DMS79 treated with DMSO at 0.1 percent for 48 hours (cell line): ENCODE measurements around the gene HS2ST1.
"Not testable (repeated sequence)": the region's sequence is repeated elsewhere in the genome, so short reads cannot be mapped to it uniquely, and the experiment has no call there.

Experiments
- DNase-seq: peaks from one replicate; lab custom pipeline; 2025; lab: John Stamatoyannopoulos, UW

HS2ST1 gene

DNA sequence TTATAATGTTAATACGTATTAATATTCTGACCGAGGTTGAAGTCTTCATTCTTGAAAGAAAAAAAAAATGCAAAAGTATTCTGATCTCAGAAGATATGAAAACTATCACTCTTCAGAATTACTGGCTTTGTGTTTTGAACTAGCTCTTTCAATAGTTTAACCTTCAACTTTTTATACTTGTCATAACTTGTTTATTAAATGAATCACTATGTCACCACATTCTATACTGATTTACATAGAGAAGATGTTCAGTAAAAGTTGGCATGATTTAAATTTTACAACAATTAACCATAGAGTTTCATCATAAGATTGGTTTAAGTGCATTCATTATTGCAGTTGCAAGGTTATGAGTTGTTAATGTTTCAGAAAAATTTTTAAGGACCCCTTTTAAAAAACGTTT, 57.3 kb downstream of the HS2ST1 start:
- no peak for DNase-seq

DNA sequence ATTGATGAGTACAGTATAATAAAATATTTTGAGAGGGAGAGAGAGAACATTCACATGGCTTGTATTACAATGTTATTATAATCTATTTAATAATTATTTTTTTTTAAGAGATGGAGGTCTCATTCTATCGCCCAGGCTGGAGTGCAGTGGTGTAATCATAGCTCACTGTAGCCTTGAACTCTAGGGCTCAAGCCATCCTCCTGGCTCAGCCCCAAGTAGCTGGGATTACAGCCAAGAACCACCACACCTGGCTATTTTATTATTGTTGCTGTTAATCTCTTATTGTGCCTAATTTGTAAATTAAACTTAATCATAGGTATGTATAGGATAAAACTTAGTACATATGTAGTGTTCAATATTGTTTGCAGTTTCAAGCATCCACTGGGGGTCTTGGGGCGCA, 57.8 kb downstream of the HS2ST1 start:
- DNase-seq = peak; percentile 72

- no peak for DNase-seq
These were observed 61.6 kb downstream of the HS2ST1 start for GRCh38 chr1:86975993-86976550.

GRCh38 chr1:86976664-86977063, 62.2 kb downstream of the HS2ST1 start:
- DNase-seq = no peak

DNA sequence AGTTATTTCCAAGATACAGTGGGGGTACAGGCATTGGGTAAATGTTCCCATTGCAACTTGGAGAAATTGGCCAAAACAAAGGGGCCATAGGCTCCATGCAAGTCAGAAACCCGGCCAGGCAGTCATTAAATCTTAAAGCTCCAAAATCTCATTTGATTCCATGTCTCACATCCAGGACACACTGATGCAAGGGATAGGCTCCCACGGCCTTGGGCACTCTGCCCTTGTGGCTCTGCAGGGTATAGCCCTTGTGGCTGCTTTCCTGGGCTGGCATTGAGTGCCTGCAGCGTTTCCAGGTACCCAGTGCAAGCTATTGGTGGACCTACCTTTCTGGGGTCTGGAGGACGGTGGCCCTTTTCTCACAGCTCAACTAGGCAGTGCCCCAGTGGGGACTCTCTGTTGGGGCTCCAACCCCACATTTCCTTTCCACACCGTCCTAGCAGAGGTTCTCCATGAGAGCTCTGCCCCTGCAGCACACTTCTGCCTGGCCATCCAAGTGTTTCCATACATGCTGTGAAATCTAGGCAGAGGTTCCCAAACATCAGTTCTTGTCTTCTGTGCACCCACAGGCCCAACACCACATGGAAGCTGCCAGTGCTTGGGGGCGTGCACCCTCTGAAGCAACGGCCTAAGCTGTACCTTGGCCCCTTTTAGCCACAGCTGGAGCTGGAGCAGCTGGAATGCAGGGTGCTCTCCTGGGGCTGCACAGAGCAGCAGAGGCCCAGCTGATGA, 67.2 kb downstream of the HS2ST1 start:
- DNase-seq = no peak

- DNase-seq = not testable (repeated sequence)
These were observed 69.2 kb downstream of the HS2ST1 start for GRCh38 chr1:86983677-86984076.

DNA sequence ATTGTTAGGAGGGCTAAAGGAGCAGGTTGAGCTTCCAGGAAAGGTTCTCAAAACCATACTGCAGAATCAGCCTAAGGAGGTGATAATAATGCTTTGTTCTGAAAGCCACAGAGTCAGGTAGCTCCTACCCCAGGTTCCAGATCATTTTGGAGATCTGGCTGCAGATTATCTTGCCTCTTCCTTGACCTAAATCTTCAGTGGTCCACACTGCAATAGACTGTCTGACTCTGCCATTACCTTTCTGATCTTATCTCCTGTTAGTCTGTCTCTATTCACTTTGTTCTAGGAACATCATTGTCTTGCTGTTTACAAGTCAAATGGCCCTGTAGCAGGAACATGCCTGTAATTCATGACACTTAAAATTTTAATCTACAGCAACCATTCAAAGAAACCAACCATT, 73.0 kb downstream of the HS2ST1 start:
- no peak for DNase-seq

GRCh38 chr1:86988835-86989234, 74.4 kb downstream of the HS2ST1 start:
- no peak for DNase-seq

GRCh38 chr1:86989690-86990089, 75.3 kb downstream of the HS2ST1 start:
- DNase-seq = not testable (repeated sequence)

DNA sequence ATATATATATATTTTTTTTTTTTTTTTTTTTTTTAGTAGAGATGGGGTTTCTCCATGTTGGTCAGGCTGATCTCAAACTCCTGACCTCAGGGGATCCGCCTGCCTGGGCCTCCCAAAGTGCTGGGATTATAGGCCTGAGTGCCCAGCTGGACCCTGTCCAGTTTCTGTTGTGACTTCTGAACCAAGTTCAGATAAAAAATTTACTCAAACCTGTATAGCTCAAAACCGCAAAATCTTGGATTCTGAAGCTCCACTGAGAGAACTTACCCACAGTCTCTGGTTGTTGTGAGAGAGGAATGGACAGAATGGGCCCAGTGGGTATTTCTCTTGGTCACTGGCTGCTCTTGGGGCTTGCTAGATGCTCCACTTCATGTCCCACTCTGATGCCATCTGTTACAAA, 76.4 kb downstream of the HS2ST1 start:
- DNase-seq = no peak

DNA sequence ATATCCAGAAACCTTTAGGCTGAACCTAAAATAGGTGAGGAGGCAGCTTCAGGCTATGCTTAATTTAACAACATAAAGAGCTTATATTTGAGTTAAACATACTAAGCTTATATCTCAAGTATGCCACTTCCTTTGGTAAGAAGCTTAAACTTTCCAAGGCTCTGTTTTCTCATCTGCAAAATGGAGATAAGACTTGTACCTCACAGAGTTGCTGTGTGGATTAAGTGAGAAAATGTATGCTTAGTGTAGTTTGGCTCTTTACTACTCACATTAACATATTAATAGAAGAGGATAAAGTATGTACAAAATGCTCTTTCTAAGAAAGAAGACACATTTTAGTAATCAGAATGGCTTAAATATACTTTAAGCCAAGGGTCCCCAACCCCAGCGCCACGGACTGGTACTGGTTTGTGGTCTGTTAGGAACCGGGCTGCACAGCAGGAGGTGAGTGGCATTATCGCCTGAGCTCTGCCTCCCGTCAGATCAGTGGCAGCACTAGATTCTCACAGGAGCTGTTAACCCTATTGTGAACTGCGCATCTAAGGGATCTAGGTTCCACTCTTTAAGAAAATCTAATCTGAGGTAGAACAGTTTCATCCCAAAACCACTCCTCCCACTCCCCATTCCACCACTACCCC, 77.2 kb downstream of the HS2ST1 start:
- no peak for DNase-seq

- DNase-seq = no peak
These were observed 78.4 kb downstream of the HS2ST1 start for GRCh38 chr1:86992861-86993260.

DNA sequence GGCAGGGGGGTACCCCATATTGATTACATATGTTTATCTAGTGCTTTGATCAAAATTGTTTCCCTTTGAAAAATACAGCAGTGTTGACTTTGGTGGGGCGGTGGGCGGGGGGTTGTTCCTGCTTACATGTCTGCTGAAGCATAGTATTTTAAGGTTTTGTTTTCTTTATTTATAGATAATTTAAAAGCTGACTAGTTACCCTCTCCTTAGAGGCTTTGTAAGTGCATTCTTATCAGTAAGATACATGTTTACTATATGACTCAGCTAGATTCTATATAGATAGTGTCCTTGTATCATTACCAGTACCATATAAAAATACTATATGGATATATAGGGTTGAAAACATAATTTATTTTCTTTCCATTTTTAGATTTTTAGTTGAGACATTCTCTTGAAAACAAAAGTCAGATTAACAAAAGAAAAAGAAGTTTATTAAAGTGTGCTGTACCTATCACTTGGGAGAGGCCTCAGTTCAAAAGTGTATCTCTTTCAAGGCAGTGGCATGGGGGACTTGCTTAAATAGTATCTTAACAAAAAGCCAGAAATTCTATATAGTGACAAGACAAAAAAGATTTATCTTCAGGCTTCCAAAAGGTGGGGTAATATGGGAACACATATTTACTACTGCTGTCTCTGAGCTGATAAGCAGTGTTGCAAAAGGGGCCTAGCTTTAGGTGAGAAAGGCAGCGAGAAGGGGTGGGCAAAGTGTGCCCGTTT, 79.0 kb downstream of the HS2ST1 start:
- no peak for DNase-seq

DNA sequence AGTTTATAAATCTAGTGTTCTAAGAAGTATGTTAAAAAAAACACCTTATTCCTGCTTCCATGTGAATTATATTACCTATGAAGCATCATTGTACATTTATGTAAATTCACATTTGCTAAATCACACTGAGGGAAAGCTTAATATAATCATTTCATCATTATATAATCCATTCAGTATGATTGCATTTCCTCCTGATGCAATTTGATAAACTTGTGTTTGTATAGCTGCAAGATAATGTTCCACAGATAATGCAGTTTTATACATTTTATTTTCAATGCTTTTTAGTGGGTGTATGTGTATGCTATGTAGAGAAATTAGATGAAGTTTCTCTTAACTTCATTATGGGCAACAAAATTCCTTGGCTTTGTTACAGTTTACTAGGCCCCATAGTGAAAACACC, 79.6 kb downstream of the HS2ST1 start:
- no peak for DNase-seq

DNA sequence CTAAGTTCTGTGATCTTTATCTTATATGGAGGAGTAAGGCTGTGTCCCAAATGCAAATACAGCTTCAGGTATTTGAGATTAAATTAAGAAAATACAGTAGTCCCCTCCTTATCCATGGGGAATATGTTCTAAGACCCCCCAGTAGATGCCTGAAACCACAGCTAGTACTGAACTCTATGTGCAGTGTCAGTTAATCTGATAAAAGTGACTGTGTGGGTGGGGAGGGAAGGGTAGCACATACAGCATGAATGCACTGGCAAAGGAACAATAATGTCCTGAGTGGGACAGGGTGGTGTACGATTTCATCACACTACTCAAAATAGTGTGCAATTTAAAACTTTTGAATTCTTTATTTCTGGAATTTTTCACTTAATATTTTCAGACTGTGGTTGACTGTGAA, 83.1 kb downstream of the HS2ST1 start:
- no peak for DNase-seq

GRCh38 chr1:86998280-86998679, 83.8 kb downstream of the HS2ST1 start:
- no peak for DNase-seq

DNA sequence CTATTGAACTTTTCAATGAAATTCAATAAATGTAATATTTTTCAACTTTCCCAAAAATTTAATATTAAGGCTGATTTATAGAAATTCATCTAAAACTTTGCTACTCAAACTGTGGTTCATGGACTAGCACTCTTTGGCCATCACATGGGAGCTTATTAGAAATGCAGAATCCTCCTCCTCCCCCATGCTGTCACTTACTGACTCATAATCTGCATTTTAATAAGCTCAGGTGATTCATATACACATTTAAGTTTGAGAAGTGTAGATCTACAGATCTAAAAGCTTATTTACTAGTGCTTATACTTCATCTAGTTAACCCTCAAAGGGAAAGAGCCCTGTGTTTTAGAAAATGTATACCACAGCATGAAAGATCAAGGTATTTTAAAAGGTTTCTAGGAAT, 84.3 kb downstream of the HS2ST1 start:
- no peak for DNase-seq

DNA sequence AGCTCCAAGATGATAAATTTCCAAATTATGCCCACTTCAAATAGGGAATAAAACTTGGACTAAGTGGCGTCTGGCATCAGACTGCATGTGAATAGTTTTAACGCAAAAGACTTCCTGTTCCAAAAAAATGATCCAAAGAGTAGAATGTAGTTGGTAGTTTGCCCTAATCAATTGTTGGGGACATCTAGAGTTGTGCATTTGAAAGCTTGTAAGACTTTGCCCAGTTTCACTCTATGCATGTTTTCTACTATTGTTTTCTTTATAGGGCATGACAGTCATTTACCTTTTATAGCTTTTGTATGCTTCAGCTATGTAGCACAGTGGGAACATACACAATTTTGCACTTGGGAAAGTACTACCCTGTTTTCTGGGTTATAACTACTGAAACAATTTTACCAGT, 86.0 kb downstream of the HS2ST1 start:
- DNase-seq = no peak

DNA sequence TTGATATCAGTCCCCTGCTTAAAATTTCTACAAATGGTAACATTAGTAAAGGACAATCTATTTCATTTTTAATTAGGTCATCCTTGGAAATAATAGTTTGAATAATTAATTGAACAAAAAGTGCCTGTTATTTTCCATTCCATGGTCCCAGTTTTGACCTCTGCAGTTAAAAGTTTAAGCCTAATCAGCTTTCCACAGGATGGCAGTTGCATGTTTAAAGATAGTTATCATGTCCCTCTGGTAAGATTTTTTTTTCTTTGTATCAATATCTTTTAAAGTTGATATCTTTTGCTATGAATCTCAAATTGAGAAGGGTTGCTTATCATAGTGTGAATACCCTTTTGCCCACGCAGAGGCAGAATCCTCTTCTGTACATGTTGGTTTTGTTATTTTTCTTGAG, 90.4 kb downstream of the HS2ST1 start:
- no peak for DNase-seq

- no peak for DNase-seq
These were observed 92.9 kb downstream of the HS2ST1 start for GRCh38 chr1:87007323-87007722.

GRCh38 chr1:87013385-87013784, 99.0 kb downstream of the HS2ST1 start:
- not testable (repeated sequence) for DNase-seq

- no peak for DNase-seq
These were observed 103.7 kb downstream of the HS2ST1 start for GRCh38 chr1:87017998-87018672.
